HEK293 (cell line): ENCODE measurements around the gene MEIOC.

Experiments
- CTCF ChIP-seq: fragments of 450-650 bp; formaldehyde crosslinking; IDR thresholded peaks from 2 replicates; pipeline ENCODE4 v1.5.1; 2016; ENCODE audit warnings: missing biosample characterization, missing genetic modification characterization
- FEZF1 ChIP-seq: fragments of 450-650 bp; formaldehyde crosslinking; IDR thresholded peaks from 2 replicates; pipeline ENCODE4 v1.5.1; 2016; ENCODE audit warnings: missing biosample characterization, missing genetic modification characterization
- SETDB1 ChIP-seq: IDR thresholded peaks from one replicate; pipeline ENCODE4 v1.6.1; 2017; ENCODE audit warnings: mild to moderate bottlenecking, low read length, moderate library complexity, mixed read lengths; ENCODE audit not compliant: insufficient read length
- TSHZ1 ChIP-seq: fragments of 450-650 bp; formaldehyde crosslinking; IDR thresholded peaks from 2 replicates; pipeline ENCODE4 v1.5.1; 2016; ENCODE audit warnings: missing biosample characterization, missing genetic modification characterization, borderline replicate concordance
- ZBTB7A ChIP-seq: fragments of 450-650 bp; formaldehyde crosslinking; IDR thresholded peaks from 2 replicates; pipeline ENCODE4 v1.5.1; 2016; ENCODE audit warnings: low read depth, missing biosample characterization, missing genetic modification characterization
- ZNF138 ChIP-seq: fragments of 450-650 bp; formaldehyde crosslinking; IDR thresholded peaks from 2 replicates; pipeline ENCODE4 v1.5.1; 2016; ENCODE audit warnings: missing biosample characterization, missing genetic modification characterization, borderline replicate concordance
- ZNF433 ChIP-seq: fragments of 450-650 bp; formaldehyde crosslinking; IDR thresholded peaks from 2 replicates; pipeline ENCODE4 v1.5.1; 2016; ENCODE audit warnings: missing biosample characterization, missing genetic modification characterization, low read depth

- TF ChIP-seq ZNF138 (tag by site-specific recombination) (no peak), CTCF (tag by site-specific recombination) (no peak), ZNF433 (tag by site-specific recombination) (no peak), SETDB1 (no peak), ZBTB7A (tag by site-specific recombination) (no peak), FEZF1 (tag by site-specific recombination) (no peak), TSHZ1 (no peak)
These were observed 27.8 kb upstream of the MEIOC start for GRCh38 chr17:44628243-44629188.
